HG02840 (cell line): ENCODE measurements around the gene IFNL1.
"Not testable (repeated sequence)": the region's sequence is repeated elsewhere in the genome, so short reads cannot be mapped to it uniquely, and the experiment has no call there.

ENCODE experiments used
- ATAC-seq: cut with Tn5 transposase; IDR thresholded peaks from one replicate; pipeline ENCODE4 v1.9.1; 2021; ENCODE audit warnings: mild to moderate bottlenecking, moderate library complexity, moderate number of reproducible peaks; ENCODE audit not compliant: unreplicated experiment, low FRiP score

The IFNL1 gene

DNA sequence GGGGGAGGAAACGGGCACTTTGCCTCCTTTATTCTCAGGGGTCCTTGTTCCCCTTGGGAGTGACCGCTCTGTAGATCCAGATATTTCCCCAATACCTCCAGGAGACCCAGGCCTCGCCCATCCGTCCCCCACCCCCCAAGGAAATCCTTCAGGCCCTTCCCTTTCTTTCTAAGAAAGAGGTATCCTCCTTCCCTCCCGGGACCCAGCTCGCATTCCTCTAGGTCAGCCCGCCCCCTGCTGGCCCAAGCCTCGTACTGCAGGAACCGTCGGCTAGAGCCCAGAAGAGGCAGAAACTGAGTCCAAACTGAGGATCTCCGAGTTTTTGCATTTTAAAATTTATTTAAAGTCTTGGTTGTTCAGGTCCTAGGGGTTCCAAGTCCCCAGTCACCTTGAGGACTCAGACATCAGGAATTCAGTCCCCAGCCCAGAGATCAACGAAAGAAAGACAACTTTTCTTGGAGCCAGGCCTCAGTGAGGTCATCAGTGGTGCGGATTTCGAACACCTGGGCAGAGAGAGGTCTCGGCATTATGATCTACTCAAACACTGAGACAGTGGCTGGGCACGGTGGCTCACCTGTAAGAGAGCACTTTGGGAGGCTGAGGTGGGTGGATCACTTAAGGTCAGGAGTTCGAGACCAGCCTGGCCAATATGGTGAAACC, 32.0 kb downstream of the IFNL1 start:
- ATAC-seq, result no peak

DNA sequence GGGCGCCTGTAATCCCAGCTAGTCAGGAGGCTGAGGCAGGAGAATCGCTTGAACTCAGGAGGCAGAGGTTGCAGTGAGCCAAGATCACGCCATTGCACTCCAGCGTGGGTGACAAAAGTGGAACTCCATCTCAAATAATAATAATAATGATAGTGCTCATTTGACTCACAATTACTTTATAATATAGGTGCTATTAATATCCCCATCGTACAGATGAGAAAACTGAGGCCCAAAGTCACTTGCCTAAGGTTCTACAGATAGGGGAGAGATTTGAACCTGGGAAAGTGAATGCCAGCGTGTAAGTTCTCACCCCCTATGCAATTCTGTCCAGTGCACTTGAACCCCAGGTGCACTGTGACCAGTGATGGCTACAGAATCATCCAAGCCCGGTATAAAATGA, 33.7 kb downstream of the IFNL1 start:
- no peak for ATAC-seq

DNA sequence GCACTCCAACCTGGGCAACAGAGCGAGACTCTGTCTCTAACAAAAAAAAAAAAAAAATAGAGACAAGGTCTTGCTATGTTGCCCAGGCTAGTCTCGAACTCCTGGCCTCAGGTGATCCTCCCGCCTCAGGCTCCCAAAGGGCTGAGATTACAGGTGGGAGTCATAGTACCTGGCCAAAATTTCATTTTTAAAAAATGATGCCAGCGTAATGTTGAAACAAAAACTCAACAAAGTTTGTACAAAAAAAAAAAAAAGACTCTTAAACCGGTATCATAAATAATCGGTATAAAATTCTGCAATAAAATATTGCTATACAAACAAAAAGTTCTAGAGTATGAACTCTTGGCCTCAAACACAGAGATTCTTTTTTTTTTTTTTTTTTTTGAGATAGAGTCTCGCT, 36.1 kb downstream of the IFNL1 start:
- no peak for ATAC-seq

DNA sequence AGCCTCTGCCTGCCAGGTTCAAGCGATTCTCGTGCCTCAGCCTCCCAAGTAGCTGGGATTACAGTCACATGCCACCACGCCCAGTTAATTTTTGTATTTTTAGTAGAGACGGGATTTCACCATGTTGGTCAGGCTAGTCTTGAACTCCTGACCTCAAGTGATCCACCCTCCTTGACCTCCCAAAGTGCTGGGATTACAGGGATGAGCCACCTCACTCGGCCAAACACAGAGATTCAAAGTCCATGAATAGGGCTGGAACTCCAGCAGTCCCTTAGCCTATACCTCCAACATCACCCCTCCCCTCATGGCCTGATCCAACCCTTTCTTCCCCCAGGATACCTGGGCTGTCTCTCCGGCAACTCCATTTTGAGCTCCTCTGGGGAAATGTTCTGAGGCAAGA, 36.5 kb downstream of the IFNL1 start:
- not testable (repeated sequence) for ATAC-seq

DNA sequence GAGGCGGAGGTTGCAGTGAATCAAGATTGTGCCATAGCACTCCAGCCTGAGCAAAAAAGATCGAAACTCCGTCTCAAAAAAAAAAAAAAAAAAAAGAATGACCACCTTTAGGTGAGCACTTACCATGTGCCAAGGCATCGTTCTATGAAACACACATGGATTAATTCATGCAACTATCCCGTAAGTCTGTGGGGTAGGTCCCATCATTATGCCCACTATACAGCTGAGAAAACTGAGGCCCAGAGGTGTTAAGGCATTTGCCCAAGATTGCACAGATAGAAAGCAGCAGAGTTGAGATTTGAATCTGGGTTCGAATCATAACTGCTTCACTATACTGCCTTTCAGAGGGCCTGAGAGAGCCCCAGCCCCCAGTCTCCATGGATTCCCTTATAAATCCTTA, 37.3 kb downstream of the IFNL1 start:
- no peak for ATAC-seq

DNA sequence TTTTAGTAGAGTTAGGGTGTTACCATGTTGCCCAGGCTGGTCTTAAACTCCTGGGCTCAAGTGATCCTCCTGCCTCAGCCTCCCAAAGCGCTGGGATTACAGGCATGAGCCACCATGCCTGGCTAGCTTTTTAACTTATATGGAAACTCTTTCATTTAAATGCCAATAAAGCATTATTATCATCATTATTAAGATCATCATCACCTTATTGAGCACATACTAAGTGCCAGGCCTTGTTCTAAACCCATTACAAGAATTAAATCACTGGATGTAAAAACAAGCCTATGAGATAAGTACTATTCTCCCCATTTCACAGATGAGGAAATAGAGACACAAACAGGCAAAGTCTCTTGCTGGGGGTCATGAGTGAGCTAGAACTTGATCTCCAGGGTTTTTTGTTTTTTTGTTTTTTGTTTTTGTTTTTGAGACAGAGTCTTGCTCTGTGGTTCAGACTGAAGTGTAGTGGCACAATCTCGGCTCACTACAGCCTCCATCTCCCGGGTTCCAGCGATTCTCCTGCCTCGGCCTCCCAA, 38.3 kb downstream of the IFNL1 start:
- no peak for ATAC-seq

DNA sequence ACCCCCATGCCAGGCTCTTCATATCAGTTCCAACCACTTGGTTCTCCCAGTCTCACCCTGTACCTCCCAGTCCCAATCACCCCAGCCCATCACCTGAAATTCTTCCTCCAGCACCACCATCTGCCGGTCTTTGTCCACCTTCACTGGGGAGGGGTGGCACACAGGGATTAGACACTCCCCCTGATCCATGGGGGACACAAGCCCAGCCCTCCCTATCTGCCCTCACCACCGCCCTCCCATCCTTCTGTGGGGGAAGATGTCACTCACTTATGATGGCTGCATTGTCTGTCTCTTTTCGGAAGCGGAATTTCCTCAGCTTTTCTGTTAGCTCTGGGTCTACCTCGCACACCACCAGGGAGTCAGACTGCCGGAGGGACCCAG, 39.0 kb downstream of the IFNL1 start:
- no peak for ATAC-seq

DNA sequence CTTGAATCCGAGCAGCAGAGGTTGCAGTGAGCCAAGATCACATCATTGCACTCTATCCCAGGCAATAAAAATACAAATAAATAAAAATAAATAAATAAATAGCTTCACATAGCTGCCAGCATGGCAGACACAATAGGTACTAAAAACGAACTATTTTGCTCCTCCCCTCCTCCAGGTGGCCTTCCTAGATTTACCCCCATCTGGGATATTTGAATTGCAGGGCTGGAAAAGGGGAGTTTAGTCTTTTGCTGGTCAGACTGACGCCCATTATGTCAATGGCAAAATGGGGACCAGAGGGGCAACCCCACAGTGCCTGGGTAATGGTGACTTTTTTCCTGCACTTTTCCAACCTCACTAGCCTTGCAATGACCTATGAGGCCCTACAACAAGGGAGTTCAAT, 40.3 kb downstream of the IFNL1 start:
- ATAC-seq, result no peak

DNA sequence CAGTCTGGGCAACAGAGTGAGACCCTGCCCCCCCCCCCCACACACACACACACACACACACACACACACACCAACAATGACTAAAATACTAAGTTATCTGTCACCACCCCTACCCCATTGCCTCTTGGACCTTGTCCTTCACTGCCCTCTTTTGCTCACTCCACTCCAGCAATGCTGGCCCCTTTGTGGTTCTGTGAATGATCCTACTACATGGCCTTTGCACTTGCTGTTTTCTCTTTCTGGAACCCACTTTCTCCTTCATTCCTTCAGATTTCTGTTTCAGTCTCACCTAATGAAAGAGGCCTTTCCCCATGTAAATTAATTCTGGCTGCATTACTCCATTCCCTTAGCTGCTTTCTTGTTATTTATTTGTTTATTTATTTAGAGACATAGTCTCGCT, 43.5 kb downstream of the IFNL1 start:
- no peak for ATAC-seq

DNA sequence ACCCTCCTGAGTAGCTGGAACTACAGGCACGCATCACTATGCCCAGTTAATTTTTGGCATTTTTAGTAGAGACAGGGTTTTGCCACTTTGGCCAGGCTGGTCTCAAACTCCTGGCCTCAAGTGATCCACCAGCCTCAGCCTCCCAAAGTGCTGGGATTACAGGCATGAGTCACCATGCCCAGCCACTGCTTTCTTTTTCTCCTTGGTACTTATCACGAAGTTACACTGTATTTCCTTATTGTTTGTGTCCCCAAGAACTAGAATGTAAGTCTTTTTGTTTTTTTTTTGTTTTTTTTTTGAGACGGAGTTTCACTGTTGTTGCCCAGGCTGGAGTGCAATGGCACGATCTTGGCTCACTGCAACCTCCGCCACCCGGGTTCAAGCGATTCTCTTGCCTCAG, 43.9 kb downstream of the IFNL1 start:
- ATAC-seq, result not testable (repeated sequence)

DNA sequence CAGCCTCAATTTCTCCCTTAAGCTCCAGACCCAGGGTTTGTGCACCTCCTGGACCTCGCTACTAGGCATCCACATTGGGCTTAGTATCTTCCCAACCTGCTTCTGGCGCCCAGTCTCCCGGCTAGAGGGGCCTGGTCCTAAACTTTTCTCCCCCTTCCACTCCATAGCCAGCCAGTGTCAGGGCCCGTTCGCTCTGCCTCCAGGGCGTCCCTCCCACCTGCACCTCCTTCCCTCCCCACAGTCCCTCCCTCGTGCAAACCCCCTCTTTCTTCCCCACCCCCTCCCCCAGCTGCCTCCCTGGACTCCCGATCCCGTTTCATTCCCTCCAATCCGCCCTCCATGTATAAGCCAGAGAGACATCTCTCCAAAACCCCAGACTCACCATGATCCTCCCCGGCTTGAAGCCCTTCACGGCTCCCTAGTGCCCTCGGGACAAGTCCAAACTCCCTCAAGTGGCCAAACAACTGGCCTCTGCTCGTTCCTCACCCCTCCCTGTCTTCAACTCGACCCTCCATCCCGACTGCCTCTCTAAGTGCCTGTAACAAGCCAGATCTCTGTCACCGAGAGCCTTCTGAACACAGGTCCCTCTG, 45.0 kb downstream of the IFNL1 start:
- ATAC-seq, result no peak

DNA sequence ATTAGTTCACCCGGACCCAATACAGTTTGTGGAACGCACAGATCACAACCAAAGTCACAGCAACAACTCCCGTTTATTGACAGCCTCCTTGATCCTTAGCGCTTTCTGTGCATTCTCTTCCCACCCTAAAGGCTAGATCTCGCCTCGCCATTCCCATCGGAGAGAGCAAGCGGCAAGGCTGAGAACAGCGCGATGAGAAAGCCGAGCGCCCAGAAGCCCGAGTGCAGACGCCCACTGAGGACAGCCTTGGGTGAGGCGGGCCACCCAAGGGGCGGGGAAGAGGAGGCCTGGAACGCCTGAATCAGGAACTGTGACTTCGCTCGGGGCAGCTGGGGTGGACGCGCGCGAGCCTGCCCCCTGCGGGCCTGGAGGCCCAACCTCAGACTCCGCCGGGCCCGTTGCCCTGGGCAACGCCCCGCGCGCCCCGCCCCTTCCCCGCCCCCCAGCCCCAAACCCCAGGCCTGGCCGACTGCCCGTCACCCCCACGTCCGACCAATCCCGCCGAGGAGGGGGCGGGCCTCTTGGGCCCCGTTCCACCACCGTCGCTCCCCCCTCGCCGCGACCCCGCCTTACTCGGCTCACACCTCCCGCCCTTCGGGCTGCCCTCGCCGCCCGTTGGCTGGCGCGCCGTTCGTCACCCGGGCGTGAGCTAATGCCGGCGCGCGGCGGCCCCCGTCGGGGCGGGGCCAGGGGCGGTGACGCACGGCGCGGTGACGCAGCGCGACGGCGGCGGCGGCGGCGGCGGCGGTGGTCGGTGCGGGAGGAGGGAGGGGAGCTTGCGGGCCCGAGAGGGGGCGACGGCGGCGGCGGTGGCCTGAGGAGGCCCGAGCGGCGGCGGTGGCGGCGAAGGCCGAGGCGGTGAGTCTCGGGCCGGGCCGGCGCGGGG, 45.8 kb downstream of the IFNL1 start, which contains the start of gene SAMD4B:
Gene SAMD4B (plus strand): TSS at position 703 of the 886 bp plus-strand sequence. CDS start 14,473 bp downstream, outside the sequence.
- ATAC-seq, result peak; percentile 86

DNA sequence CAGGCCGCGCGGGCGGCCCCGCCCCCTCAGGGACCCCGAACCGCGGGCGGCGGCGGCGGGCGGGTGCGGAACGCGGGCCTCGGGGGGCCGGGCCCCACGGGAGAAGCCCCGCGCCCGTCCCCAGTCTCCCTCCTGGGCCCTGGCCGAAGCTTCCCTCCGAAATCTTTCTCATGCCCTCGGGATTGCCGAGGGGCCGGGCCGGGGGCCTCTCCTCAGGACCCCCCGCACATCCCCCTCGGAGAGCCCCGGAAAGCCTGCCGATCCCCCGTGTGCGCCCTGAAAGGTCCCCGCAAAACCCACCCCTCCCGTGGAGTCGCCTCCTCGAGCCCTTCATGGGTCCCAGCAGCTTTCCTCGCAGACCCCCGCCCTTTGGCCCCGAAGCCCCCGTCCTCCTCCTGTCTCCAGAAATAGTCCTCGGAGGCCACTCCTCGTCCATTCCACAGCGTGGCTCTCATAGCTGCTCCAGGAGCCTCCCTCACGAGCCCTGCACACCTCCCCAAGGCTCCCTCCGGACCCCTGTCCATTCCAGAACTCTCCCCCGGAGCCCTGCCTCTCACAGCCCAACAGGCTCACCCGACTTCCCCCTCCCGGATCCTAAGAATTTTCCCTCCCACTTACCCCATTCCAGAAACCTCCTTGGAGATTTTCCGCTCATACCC, 46.6 kb downstream of the IFNL1 start:
- ATAC-seq, result peak; percentile 0

DNA sequence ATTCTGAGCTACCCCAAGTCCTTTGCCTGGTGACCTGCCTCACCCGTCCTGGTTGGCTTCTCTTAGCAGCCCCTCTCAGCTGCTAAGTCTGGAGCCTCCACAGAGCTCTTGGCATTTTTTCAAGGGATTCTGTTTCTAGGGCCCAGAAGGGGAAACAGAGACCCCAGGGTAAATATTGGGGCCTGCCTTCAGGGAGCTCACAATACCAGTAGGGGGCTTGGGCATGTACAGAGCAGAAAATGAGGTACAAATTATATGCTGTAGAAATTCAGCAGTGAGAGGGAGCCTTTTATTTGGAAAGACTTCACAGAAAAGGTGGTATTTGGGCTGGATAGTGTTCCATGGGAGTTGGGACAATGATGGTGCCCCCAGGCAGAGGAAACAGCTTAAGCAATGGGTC, 49.7 kb downstream of the IFNL1 start:
- no peak for ATAC-seq

DNA sequence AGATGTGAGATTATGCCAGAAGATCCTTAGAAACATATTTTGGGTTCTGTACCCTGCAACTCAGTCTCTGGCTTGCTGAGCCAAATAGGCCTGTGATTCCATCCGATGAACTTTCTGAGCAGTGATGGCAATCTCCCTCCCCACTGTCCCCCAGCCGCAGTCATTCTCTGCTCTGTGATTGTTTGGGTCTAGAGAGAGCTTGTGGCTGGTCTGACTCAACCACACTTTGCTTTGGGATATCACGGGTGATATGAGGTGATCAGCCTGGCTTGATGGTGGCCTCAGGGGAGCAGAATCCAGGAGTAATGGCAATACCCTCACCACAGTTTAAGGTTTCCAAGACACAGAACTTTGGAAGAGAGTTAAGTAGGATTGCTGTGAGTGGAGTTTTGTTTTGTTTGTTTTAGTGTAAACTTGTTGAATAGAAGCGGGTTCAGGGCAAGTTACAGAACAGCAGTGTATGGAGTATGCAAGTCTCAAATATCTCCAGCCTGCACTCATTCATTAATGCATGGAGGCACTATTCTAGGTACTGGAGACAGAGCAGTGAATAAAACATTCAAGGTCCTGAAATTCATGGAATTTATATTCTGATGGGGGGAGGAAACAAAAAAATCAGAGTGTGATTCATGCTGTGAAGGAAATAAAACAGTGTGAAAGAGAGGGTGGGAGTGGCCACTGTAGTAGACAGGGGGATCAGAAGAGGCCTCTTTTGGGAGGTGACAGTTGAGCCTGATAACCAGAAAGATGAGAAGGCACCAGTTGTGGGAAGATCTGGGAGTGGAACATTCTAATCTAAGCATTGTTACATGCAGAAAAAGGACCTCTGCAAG, 51.3 kb downstream of the IFNL1 start:
- ATAC-seq, result no peak
